Cerebellar nuclear complex (tissue), 1 donor: ENCODE results near the gene NID1.
"Not testable (repeated sequence)": the region's sequence is repeated elsewhere in the genome, so short reads cannot be mapped to it uniquely, and the experiment has no call there.

Source experiments
- DNase-seq, 2 experiments: peaks; one replicate each; lab custom pipeline; 2025; lab: John Stamatoyannopoulos, UW

Gene NID1

GRCh38 chr1:236064674-236065508 lies at the start of gene NID1:
Gene NID1 (minus strand): TSS chr1:236065090. CDS start chr1:236065079, 11 bp downstream.
- DNase-seq, result no peak

DNA sequence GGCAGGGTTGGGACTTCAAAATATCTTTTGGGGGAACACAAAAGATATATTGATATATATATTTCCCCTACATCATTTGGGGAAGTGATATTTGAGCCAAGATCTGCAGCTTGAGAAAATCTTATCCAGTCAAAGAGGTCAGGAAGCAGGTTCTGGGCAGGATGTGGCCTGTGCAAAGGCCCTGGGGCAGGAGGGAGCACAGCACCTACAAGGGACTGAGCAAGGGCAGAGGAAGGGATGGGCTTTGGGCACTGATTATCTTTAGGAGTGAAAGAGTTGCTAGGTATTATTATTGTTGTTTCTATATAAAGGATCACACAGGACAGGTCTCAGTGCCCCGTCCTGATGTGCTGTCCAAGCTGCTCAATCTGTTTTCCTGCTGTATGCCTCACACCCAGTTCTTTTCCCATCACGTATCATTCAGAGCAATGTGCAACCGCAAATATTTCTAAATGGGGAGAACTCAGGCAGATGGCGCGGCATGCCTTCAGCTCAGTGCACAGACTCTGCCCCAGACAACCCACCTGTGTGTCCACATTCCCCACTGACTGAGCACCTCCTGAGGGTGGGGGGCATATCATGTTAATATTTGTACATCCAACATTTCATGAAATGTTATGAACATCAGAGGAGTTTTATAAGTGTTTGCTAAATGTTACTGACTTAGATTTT lies 49.3 kb upstream of the NID1 start:
- no peak for DNase-seq

GRCh38 chr1:236113324-236114032 lies 48.6 kb upstream of the NID1 start:
- DNase-seq, result no peak

DNA sequence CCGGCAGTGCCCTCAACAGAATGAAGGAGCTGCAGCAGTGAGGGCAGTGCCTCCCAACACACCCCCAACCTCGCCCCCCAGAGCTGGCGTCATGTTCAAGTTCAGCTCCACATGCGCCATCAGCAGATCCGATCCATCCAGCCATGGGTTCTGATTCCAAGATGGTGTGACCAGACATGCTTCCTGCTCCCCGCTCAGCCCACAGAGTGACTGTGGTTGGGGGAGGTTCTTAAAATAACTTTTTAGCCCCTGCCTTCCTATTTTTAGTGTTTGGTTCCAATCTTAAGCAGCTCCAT lies 47.4 kb upstream of the NID1 start:
- no peak for DNase-seq

GRCh38 chr1:236111527-236112331 lies 46.8 kb upstream of the NID1 start:
- no peak for DNase-seq

GRCh38 chr1:236110137-236110536 lies 45.2 kb upstream of the NID1 start:
- no peak for DNase-seq

DNA sequence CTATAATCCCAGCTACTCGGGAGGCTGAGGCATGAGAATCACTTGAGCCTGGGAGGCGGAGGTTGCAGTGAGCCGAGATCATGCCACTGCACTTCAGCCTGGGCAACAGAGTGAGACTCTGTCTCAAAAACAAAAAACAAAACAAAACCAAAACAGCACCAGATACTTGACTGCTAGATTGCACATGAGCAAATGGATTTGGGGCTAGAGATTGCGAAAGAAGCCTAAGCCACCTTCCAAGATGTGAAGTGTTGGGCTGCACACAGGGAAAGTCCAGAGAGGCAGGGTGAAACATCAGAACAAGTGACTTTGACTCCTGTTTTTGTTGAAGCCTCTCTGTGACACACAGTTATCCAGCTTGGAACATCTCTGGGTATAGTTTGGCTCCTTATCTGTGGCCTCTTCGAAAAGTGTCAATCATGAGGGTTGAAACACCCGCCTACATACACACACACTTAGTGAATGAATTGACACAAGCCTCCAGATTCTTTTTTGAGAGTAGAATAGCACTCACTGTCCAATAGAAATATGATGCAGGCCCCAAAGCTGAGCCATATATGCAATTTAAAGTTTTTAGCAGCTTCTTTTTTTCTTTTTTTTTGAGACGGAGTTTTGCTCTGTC lies 43.2 kb upstream of the NID1 start:
- DNase-seq, result no peak

DNA sequence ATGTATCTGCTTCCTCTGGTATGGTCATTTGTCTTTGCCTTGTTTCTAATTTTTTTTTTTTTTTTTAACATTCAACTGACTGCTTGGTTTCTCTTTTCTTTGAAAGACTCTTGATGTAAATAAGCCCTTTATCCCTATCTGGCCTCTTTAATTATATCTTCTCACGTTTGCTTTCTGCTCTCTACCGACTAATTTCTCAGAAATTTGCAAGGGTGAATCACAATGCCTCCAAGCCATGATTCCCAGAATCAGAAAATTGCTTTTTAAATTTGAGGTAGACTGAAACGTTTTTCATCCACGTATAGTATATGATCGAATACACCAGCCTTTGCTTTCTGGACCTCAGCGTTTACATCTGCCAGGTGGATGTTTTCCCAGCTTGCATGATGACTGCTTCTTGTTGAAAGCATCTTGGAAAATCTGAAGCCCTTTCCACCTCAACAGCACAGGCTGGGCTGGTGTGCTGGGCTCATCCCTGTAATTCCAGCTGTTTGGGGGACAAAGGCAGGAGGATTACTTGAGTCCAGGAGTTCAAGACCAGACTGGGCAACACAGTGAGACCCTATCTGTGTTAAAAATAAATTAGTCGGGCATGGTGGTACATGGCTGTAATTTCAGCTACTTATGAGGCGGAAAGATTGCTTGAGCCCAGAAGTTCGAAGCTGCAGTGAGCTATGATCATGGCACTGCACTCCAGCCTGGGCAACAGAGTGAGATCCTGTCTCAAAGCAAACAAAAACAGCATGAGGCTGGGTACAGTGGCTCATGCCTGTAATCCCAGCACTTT lies 42.4 kb upstream of the NID1 start:
- DNase-seq, result no peak

DNA sequence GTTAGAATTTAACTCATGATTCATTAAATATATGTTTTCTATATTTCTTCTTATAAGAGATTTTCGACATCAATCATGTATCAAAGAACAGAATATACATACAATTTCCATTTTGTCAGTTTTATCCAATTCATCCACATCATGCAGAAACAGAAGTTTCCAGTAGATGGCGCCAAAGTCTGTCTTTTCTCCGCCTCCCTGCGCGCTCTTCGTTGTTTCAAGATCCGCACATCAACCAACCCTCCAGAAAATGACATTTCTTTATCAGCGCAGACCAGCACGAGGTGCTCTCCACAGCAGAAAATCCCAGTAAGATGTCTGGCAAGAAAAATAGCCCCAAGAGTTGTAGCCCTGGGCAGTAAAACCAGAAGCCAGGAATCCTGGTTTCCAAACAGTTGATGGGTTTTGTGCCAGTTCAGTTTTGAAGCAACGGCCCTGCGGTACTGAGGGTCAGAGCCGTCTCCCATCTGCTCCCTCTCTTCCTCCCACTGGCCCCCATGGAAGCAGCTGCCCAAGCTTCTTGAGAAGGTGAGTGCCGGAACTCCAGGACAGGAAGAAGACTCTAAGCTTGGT lies 38.8 kb upstream of the NID1 start:
- DNase-seq, result peak in 1 of 2 experiments; percentile 18

DNA sequence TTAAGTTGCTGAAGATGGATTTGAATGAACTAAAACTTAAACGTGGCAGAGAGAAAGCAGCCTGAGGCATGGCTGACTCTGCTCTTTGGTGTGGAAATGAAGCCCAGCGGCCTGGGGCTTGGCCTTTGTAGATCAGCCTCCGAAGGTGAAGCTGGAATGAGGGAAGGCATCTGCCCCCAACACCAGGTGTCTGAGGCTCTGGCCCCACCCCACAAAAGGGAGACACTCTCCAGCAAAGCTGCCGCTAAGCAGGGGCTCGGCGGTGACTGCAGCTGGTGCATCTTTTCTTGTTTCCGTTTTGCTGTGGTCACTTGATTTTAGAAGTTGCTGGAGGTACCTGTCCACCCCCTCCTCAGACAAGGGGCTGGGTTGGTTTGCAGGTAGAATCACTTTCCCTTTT lies 38.2 kb upstream of the NID1 start:
- no peak for DNase-seq

GRCh38 chr1:236102611-236103010 lies 37.7 kb upstream of the NID1 start:
- no peak for DNase-seq

DNA sequence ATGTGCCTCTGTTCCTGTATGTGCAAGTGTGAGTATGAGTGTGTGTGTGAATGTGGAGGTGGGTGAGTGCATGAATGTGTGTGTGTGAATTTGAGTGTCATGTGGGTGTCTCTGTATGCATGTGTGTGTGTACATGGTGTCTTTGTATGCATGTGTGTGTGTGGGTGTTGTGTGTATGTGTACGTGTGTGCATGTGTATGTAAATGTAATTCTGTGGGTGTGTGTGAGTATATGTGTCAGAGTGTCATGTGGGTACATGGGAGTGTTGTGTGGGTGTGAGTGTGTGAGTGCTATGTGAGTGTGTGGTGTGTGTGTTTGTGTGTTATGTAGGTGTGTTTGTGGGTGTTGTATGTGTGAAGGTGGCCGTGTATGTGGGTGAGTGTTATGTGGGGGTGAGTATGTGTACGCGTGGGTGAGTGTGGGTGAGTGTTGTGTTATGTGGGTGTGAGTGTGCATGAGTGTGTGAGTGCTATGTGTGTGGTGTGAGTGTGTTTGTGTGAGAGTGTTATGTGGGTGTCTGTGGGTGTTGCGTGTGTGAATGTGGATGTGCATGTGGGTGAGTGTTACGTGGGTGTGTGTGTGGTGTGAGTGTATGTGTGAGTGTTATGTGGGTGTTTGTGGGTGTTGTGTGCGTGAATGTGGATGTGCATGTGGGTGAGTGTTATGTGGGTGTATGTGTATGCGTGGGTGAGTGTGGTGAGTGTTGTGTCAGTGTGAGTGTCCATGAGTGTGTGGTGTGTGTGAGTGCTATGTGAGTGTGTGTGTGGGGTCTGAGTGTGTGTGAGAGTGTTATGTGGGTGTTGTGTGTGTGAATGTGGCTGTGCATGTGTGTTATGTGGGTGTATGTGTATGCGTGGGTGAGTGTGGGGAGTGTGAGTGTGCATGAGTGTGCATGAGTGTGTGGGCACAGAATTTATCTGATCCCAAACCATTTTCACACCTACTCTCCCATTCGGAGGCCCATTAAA lies 36.6 kb upstream of the NID1 start:
- DNase-seq, result no peak

DNA sequence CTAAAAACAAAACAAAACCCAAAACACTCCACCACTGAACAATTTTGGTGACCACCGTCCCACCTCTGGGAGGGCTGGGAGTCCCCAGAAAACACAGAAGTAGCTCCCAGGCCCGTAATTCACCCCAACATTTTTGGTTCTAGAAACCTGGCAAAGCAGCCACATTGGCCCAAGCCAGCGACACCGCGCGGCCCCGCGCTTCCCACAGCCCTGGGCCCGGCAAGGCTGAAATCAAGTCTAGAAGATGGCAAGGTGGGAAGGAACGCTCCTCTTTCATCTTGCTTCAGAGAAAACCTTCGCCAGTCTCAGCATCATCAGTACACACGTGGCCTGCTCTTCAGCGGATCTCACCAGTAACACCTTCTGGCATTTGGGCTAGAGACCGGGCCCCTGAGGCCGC lies 35.9 kb upstream of the NID1 start:
- no peak for DNase-seq

DNA sequence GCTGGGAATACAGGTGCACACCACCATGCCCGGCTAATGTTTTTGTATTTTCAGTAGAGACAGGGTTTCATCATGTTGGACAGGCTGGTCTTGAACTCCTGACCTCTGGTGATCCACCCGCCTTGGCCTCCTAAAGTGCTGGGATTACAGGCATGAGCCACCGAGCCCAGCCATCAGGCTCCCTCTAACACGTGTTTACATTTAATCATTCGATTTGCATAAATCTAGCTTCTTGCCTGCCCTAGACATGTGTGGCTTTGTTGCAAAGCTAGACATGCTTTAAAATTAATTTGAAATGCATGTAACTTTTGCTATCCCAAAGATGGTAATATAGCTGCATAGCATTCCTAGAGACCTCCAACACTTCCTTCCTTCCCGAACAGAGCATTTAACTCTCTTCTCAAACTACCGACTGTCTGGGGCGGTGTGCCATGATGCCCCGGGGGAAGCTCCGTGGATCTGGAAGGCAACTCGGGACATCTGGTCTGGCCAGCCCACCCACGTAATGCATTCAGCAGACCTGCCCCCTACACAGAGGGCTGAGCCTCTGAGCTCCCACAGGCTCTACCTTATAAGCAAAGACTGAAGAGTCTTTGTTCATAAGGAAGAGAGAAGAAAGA lies 34.6 kb upstream of the NID1 start:
- no peak for DNase-seq

DNA sequence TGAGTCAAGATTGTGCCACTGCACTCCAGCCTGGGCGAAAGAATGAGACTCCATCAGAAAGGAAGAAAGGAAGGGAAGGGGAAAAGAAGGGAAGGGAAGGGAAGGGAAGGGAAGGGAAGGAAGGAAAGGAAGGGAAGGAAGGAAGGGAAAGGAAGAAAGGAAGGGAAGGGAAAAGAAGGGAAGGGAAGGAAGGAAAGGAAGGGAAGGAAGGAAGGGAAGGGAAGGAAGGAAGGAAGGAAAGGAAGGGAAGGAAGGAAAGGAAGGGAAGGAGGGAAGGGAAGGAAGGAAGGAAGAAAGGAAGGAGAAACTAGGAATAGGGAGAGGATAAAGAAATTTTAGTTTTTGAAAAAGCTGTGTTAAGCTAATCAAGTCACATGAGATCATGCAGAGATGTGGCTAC lies 33.4 kb upstream of the NID1 start:
- DNase-seq, result no peak

- DNase-seq, result not testable (repeated sequence)
These were observed 32.0 kb upstream of the NID1 start for GRCh38 chr1:236096660-236097482.

DNA sequence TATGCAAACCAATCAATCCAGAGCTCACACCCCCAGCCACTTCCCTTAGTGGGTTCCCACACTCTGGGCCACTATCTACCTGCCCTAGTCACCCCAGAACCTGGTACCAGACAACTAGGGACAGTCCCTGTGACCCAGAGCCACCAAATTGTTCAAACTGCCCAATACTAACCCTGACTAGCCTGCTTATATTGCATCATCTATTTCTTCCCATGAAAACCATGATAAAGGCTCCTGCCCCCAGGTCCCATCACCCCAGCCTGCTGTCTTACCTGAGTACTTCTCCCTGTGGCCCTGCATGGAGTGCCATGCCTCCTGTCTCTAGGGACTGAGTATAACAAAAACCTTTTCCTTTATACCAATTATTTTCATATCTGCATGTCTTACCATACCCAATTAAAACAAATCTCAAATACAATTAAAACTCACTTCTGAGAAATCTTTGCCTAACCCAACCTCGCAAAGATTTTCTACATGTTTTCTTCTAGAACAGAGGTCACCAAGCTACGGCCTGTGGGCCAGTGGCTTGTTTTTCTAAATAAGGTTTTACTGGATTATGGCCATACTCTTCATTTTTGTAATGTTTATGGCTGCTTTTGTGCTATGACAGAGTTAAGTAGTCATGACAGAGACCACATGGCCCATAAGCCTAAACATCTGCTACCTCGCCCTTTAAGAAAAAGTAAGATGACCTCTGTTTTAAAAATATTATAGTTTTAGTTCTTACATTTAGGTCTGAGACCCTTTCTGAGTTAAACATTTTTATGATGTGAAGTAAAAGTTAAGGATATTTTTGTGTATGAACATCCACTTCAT lies 31.0 kb upstream of the NID1 start:
- no peak for DNase-seq
